Aortic smooth muscle cell (primary cell): ENCODE results near the gene C19orf47. TPM values are rescaled to one million over a fixed set of nuclear protein-coding genes. Genes with fewer than 3 reads are reported as not detected.

Experiments used
- total RNA-seq: library from RNA; depleted of rRNA; stranded (reverse); fragments of >200 nt; gene quantifications from 2 replicates; pipeline ENCODE4 v1.2.3, GENCODE V29; 2014

C19orf47 gene
- total RNA-seq: 4.0 and 5.4 TPM in 2 replicates

GRCh38 chr19:40348125-40348913 lies at the start of gene C19orf47, which contains the start of gene PLD3:
C19orf47 (minus strand) TSS chr19:40348397; CDS start chr19:40341857, 6,540 bp downstream.
PLD3 (plus strand) TSS chr19:40348695; CDS start chr19:40366484, 17,789 bp downstream.

GRCh38 chr19:40390084-40390742 lies 42.0 kb upstream of the C19orf47 start, which contains the start of gene HIPK4:
HIPK4 (minus strand) TSS chr19:40390181; CDS start chr19:40389902, 279 bp downstream.

GRCh38 chr19:40284501-40285352 lies 63.5 kb downstream of the C19orf47 start, which contains the start of gene AKT2:
AKT2 (minus strand) TSS chr19:40285345; CDS start chr19:40265267, 20,078 bp downstream.

Other genes with a start within 250 kb of the C19orf47 start
- 5.8 and 7.3 TPM in 2 replicates for gene MAP3K10, start 157.0 kb downstream of the C19orf47 start, total RNA-seq
- gene TTC9B, start 130.0 kb downstream of the C19orf47 start, total RNA-seq: not detected in 2 replicates
- gene CCNP, start 121.7 kb downstream of the C19orf47 start, total RNA-seq: 0.06 and 0.13 TPM in 2 replicates
- 65.1 and 75.9 TPM in 2 replicates for gene AKT2, start 63.1 kb downstream of the C19orf47 start, total RNA-seq
- gene PLD3, start 298 bp upstream of the C19orf47 start, total RNA-seq: 159 and 203 TPM in 2 replicates
- gene HIPK4, start 41.8 kb upstream of the C19orf47 start, total RNA-seq: 0.06 and 0.13 TPM in 2 replicates
- gene PRX, start 65.0 kb upstream of the C19orf47 start, total RNA-seq: 0.92 and 1.2 TPM in 2 replicates
- 20.4 and 34.9 TPM in 2 replicates for gene SERTAD1, start 77.6 kb upstream of the C19orf47 start, total RNA-seq
- 17.4 and 18.6 TPM in 2 replicates for gene SERTAD3, start 95.9 kb upstream of the C19orf47 start, total RNA-seq
- 127 and 149 TPM in 2 replicates for gene BLVRB, start 117.3 kb upstream of the C19orf47 start, total RNA-seq
- gene SPTBN4, start 118.6 kb upstream of the C19orf47 start, total RNA-seq: 2.4 and 2.8 TPM in 2 replicates
- gene SHKBP1, start 228.5 kb upstream of the C19orf47 start, total RNA-seq: 14.5 and 25.6 TPM in 2 replicates